ENCODE measurements around the gene PTPRC.

DNA sequence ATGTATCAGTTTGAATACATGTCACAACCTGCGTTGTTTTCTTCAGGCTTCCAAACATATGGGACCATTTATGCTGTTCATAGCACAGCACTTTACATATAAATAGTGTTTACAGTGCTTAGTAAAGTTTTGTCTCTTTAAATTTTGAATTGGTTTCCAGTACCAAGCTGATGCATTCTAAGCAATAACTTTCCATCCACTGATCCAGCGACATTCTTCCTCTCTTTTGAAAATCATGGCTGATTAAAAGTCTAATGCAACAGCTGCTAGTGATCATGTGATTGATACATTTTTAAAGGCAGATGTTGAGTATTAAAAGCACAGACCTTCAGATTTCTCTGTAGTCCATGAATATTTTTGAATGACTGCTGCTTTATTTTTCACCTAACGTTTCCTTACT is 154.9 kb downstream of the PTPRC start:
- TF ChIP-seq, protein P1, sequence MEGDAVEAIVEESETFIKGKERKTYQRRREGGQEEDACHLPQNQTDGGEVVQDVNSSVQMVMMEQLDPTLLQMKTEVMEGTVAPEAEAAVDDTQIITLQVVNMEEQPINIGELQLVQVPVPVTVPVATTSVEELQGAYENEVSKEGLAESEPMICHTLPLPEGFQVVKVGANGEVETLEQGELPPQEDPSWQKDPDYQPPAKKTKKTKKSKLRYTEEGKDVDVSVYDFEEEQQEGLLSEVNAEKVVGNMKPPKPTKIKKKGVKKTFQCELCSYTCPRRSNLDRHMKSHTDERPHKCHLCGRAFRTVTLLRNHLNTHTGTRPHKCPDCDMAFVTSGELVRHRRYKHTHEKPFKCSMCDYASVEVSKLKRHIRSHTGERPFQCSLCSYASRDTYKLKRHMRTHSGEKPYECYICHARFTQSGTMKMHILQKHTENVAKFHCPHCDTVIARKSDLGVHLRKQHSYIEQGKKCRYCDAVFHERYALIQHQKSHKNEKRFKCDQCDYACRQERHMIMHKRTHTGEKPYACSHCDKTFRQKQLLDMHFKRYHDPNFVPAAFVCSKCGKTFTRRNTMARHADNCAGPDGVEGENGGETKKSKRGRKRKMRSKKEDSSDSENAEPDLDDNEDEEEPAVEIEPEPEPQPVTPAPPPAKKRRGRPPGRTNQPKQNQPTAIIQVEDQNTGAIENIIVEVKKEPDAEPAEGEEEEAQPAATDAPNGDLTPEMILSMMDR (IDR thresholded peaks at IDR 0.05): no peak
- TF ChIP-seq POLR2A (IDR thresholded peaks at IDR 0.05): no peak
